ENCODE data around the gene SLC13A3.

The SLC13A3 gene

DNA sequence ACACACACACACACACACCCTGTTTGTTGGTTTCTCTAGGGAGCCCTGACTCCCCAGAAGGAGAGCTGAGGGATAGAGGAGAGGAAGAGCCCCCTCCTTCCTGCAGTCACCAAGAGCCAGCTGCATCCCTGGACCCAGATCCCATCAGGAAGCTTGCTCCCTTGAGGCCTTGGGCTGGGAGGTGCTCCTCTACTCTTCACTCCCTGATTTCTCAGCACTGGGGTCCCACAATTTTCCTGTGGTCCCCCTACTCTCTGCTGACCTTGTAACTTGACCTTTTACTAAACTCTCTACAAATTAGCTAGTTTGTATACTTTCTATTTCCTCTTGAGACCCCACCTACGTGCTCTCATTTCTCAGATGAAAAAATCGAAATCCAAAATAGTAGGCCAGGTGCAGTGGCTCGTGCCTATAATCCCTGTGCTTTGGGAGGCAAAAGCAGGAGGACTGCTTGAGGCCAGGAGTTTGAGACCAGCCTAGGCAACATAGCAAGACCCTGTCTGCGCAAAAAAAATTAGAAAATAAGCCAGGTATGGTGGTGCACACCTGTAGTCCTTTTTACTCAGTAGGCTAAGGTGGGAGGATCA, 95.8 kb downstream of the SLC13A3 start:
- DNase-seq (ENCODE audit: low read depth) = no peak
- no peak overlapping the region for H3K4me3 ChIP-seq (ENCODE audit: control insufficient read depth, low read depth, low read length)
- TF ChIP-seq, protein P1, sequence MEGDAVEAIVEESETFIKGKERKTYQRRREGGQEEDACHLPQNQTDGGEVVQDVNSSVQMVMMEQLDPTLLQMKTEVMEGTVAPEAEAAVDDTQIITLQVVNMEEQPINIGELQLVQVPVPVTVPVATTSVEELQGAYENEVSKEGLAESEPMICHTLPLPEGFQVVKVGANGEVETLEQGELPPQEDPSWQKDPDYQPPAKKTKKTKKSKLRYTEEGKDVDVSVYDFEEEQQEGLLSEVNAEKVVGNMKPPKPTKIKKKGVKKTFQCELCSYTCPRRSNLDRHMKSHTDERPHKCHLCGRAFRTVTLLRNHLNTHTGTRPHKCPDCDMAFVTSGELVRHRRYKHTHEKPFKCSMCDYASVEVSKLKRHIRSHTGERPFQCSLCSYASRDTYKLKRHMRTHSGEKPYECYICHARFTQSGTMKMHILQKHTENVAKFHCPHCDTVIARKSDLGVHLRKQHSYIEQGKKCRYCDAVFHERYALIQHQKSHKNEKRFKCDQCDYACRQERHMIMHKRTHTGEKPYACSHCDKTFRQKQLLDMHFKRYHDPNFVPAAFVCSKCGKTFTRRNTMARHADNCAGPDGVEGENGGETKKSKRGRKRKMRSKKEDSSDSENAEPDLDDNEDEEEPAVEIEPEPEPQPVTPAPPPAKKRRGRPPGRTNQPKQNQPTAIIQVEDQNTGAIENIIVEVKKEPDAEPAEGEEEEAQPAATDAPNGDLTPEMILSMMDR (conservative IDR thresholded peaks at IDR 0.05; ENCODE audit: control insufficient read depth, insufficient read depth, low read depth, low read length) = no peak

DNA sequence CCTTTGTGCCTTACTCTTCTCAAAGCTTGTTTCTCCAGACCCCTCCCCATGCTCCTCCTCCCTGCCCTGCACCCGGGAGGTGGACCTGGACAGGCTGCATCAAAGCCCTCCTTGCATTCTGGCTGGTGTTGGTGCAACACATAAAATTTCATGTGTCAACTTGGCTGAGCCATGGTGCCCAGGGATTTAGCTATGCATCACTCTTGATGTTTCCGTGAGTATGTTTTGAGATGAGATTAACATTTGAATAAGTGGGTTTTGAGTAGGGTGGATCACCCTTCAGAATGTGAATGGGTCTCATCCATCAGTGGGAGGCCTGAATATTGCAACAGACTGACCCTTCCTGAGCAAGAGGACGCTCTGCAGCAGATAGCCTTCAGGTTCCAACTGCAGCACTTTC, 96.4 kb downstream of the SLC13A3 start:
- TF ChIP-seq, protein P1 (conservative IDR thresholded peaks at IDR 0.05; ENCODE audit: control insufficient read depth, insufficient read depth, low read depth, low read length) = no peak
- H3K4me3 ChIP-seq (ENCODE audit: control insufficient read depth, low read depth, low read length) = no peak overlapping the region
- no peak for DNase-seq (ENCODE audit: low read depth)

GRCh38 chr20:46553926-46554325, 97.3 kb downstream of the SLC13A3 start:
- no peak overlapping the region for H3K4me3 ChIP-seq (ENCODE audit: control insufficient read depth, low read depth, low read length)
- DNase-seq (ENCODE audit: low read depth) = no peak
- TF ChIP-seq, protein P1 (conservative IDR thresholded peaks at IDR 0.05; ENCODE audit: control insufficient read depth, insufficient read depth, low read depth, low read length) = no peak

DNA sequence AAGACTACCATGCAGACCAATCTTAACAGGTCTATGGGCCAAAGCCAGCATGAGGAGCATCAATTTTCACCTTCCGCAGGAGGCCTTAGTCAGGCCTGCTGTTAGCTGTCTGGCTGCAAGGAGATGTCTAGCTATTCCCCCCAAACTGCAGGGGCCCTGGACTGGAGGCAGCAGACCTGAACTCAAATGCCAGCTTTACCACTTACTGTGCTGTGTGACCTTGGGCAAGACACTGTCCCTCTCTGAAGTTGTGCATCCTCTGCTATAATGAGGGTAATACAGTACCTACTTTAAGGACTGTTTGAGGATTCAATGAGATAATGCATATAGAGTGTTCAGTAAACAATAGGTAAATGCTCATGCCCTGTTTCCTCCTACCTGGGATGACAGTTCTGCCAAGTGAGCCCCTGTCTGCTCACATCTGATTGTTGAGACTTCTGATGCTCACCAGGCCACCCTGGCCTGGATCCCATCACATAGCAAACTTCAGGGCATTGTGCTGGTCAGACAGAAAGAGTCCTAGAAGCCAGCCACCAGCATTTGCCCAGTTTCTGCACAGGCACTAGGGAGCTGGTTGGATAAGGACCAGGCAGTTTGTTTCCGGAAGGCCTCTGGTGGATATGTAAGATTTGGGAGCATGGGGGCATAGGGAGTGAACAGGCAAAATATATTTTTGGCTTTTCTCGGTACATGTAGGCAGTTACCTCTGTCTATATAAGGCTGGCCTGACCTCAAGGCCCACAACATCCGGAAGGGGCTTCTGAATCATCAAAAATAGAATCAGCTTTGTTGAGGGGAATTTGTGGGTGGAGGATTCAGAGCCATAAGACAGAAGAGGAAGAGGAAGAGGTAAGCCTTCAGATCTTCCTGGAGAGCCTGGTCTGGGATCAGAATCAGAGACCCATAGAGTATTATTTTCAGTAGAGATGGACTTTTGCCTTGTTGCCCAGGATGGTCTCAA, 98.5 kb downstream of the SLC13A3 start:
- H3K4me3 ChIP-seq (ENCODE audit: control insufficient read depth, low read depth, low read length) = no peak overlapping the region
- TF ChIP-seq, protein P1 (conservative IDR thresholded peaks at IDR 0.05; ENCODE audit: control insufficient read depth, insufficient read depth, low read depth, low read length) = no peak
- no peak for DNase-seq (ENCODE audit: low read depth)

DNA sequence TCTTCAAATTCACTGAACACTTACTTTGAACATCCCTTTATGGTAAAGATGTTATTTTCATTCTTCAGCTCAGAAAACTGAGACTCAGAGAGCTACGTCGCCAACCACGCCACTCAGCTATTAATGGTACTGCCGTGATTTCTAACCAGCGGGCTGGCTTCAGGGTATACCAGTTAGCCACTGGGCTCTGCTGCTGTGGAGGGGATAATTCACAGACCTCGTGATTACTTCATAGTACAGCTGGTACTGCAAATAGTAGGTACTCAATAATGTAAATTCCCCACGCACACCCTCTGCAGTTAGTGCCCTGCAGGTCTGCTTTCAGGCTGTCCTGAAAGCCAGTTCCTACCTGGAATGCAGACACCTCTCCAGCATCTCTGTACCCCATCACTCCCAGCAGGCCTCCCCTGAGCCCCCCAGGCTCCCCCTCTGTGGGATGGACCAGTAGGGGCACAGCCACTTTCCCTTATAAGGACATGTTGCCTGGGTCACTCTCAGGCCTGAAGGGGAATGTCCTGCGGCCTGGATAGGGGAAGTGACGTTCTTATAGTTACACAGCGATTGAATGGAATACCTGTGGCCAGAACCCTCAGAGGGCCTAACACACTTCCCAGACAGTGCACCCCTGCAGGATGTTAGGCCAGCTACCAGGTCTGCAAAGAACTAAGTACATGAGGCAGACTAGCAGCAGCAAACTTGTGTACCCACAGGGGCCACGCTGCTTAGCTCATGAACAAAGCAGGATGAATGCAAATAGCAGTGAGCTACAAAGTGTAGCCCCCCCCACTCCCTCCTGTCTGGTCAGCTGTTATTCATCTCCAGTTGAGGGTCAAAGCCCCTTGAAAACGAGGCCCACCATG, 99.5 kb downstream of the SLC13A3 start:
- DNase-seq (ENCODE audit: low read depth) = no peak
- TF ChIP-seq, protein P1 (conservative IDR thresholded peaks at IDR 0.05; ENCODE audit: control insufficient read depth, insufficient read depth, low read depth, low read length) = no peak
- H3K4me3 ChIP-seq (ENCODE audit: control insufficient read depth, low read depth, low read length) = no peak overlapping the region

GRCh38 chr20:46550461-46550860, 100.8 kb downstream of the SLC13A3 start, which contains the start of gene OCSTAMP:
OCSTAMP (minus strand) TSS chr20:46550654; CDS start chr20:46550560, 94 bp downstream.
- no peak within 1 kb of the TSS for H3K4me3 ChIP-seq (ENCODE audit: control insufficient read depth, low read depth, low read length)
- no peak for DNase-seq (ENCODE audit: low read depth)
- TF ChIP-seq, protein P1 (conservative IDR thresholded peaks at IDR 0.05; ENCODE audit: control insufficient read depth, insufficient read depth, low read depth, low read length) = no peak
